ENCODE results near the gene FBLN5. TPM values are rescaled to one million over a fixed set of nuclear protein-coding genes. Genes with fewer than 3 reads are reported as not detected.

The FBLN5 gene
- total and polyA plus RNA-seq, 7 donors, result 3.0 to 253 (median 91.8) TPM

- Histone ChIP-seq H3K4me3 (no peak overlapping the region), H3K36me3 (peaks cover 0 to 36% (median 14%) of the 10 kb centered on the region in 4 donors), H3K27ac (no peak overlapping the region), H3K4me1 (no peaks in the 10 kb centered on the region), H3K27me3 (no peaks in the 10 kb centered on the region), H3K9me3 (no peaks in the 10 kb centered on the region)
- DNase-seq, result no peak
- 40 to 59% methylated on average over 8 of the region's 8 CpGs for WGBS, 2 donors
- intact Hi-C loops (cut with DNase I), result no loop called here
- no peak for TF ChIP-seq POLR2A (IDR thresholded peaks at IDR 0.05)
- TF ChIP-seq POLR2AphosphoS5 (IDR thresholded peaks at IDR 0.05), result no peak
- no peak for TF ChIP-seq EP300 (IDR thresholded peaks at IDR 0.05)
- no peak for TF ChIP-seq CTCF (IDR thresholded peaks at IDR 0.05)
Observed at GRCh38 chr14:91869556-91869955, 77.9 kb downstream of the FBLN5 start.

- Histone ChIP-seq H3K27me3 (no peaks in the 10 kb centered on the region), H3K4me3 (no peak within 1 kb of the TSS), H3K9me3 (no peaks in the 10 kb centered on the region), H3K36me3 (peaks cover 0 to 19% (median 8%) of the 10 kb centered on the region in 4 donors), H3K27ac (no peak within 1 kb of the TSS), H3K4me1 (no peaks in the 10 kb centered on the region)
- DNase-seq, result no peak
- WGBS, 2 donors, result 70 to 90% methylated on average over 10 of the region's 10 CpGs
- TF ChIP-seq POLR2A (IDR thresholded peaks at IDR 0.05), result no peak
- no peak for TF ChIP-seq CTCF (IDR thresholded peaks at IDR 0.05)
- no peak for TF ChIP-seq EP300 (IDR thresholded peaks at IDR 0.05)
- no peak for TF ChIP-seq POLR2AphosphoS5 (IDR thresholded peaks at IDR 0.05)
- intact Hi-C loops (cut with DNase I), result no loop called here
Observed at GRCh38 chr14:91867316-91867988, 80.0 kb downstream of the FBLN5 start, which contains the start of gene TC2N. TSS of gene TC2N (minus strand) at chr14:91867536. CDS start at chr14:91813769, 53,767 bp downstream.

- intact Hi-C loops (cut with DNase I), result no loop called here
- no peak overlapping the region for H3K4me3 ChIP-seq
- WGBS, 2 donors, result 66 to 85% methylated on average over 6 of the region's 6 CpGs
Observed at GRCh38 chr14:91866511-91867295, 80.8 kb downstream of the FBLN5 start.

DNA sequence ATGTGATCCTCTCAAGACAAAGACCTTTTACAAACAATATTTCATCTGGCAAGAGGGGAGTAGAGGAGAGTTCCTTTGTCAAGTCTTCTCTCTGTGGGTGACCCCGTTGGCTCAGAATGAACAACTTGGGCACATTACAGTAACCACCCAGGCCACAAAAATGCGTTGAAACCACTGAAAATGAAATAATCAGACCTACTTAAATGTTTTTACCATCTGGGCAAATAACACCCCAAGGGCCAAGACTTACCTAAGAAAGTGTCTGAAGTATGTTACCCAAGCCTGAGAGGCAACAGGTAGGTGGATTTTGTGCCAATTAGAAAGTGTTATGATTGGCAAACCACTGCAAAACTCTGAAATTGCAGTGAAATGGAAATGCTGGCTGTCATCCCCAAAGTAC lies 81.4 kb downstream of the FBLN5 start:
- intact Hi-C loops (cut with DNase I), result no loop called here
- WGBS, 2 donors, result 59 to 68% methylated on average over 2 of the region's 2 CpGs
- no peaks in the 10 kb centered on the region for H3K9me3 ChIP-seq
- H3K36me3 ChIP-seq, result peaks cover 0 to 19% (median 8%) of the 10 kb centered on the region in 4 donors
- no peak overlapping the region for H3K4me3 ChIP-seq
- no peaks in the 10 kb centered on the region for H3K27me3 ChIP-seq
- H3K4me1 ChIP-seq, result no peaks in the 10 kb centered on the region
- no peak for DNase-seq
- no peak for TF ChIP-seq POLR2AphosphoS5 (IDR thresholded peaks at IDR 0.05)
- TF ChIP-seq EP300 (IDR thresholded peaks at IDR 0.05), result no peak
- no peak for TF ChIP-seq POLR2A (IDR thresholded peaks at IDR 0.05)
- TF ChIP-seq CTCF (IDR thresholded peaks at IDR 0.05), result no peak
- no peak overlapping the region for H3K27ac ChIP-seq

More at GRCh38 chr14:91866511-91867295, 80.8 kb downstream of the FBLN5 start:
- Histone ChIP-seq H3K27ac (no peak overlapping the region), H3K27me3 (no peaks in the 10 kb centered on the region), H3K4me1 (no peaks in the 10 kb centered on the region), H3K9me3 (no peaks in the 10 kb centered on the region), H3K36me3 (peaks cover 0 to 19% (median 8%) of the 10 kb centered on the region in 4 donors)
- no peak for TF ChIP-seq POLR2A (IDR thresholded peaks at IDR 0.05)
- no peak for TF ChIP-seq EP300 (IDR thresholded peaks at IDR 0.05)
- TF ChIP-seq POLR2AphosphoS5 (IDR thresholded peaks at IDR 0.05), result no peak
- TF ChIP-seq CTCF (IDR thresholded peaks at IDR 0.05), result no peak
- DNase-seq, result no peak

All from sigmoid colon (tissue), 7 donors.